Measurements from ENCODE around the gene PASK. TPM values are rescaled to one million over a fixed set of nuclear protein-coding genes. Genes with fewer than 3 reads are reported as not detected.
A peak's percentile ranks its signal among the peaks of the same experiment; 100 is the strongest.

The PASK gene
- total and polyA plus RNA-seq, 2 of the 4 experiments (the other 2 are of a cell fraction): 4.1 TPM

- Histone ChIP-seq H4K91ac (ENCODE audit: insufficient read depth, low read depth, low read length) (no peak overlapping the region), H3K23ac (ENCODE audit: low read depth, low read length) (no peak overlapping the region), H3K4me3 (ENCODE audit: insufficient read depth, low read depth, low read length) (no peak overlapping the region), H3K27me3 (ENCODE audit: control insufficient read depth, insufficient read depth, low read length) (peaks cover 17% of the 10 kb centered on the region), H3K56ac (ENCODE audit: extremely low read depth, insufficient read depth, low read length) (no peak overlapping the region), H3K9me1 (ENCODE audit: insufficient read depth, low read length) (no peaks in the 10 kb centered on the region), H3K9me3 (ENCODE audit: control insufficient read depth, insufficient read depth, low read length) (no peaks in the 10 kb centered on the region), H3K4me2 (ENCODE audit: low read depth, low read length) (no peak overlapping the region), H2BK15ac (ENCODE audit: low read depth, low read length) (no peak overlapping the region), H3K27ac (ENCODE audit: insufficient read depth, low read length) (no peak overlapping the region), H3K36me3 (ENCODE audit: control insufficient read depth, insufficient read depth, low read length) (no peaks in the 10 kb centered on the region), H3K14ac (replicated peaks; ENCODE audit: low read depth, low read length) (no peak overlapping the region), H2BK120ac (ENCODE audit: low read depth, low read length) (no peak overlapping the region), H3K18ac (ENCODE audit: low read depth, low read length) (no peak overlapping the region), H4K8ac (ENCODE audit: low read depth in 2 of 2, low read length in 2 of 2) (no peak overlapping the region), H3K4me1 (ENCODE audit: control insufficient read depth, insufficient read depth, low read length) (no peaks in the 10 kb centered on the region), H4K5ac (ENCODE audit: low read depth, low read length) (no peak overlapping the region), H2BK20ac (ENCODE audit: low read depth, low read length) (no peak overlapping the region), H2BK5ac (ENCODE audit: low read depth, low read length, poor library complexity, severe bottlenecking) (no peak overlapping the region), H4K20me1 (ENCODE audit: insufficient read depth, low read length) (no peaks in the 10 kb centered on the region), H2AK5ac (ENCODE audit: low read depth, low read length) (no peak overlapping the region), H3K9ac (ENCODE audit: low read depth, low read length) (no peak overlapping the region), H2AK9ac (replicated peaks; ENCODE audit: low read depth, low read length, poor library complexity) (no peak overlapping the region), H3K79me1 (ENCODE audit: low read depth in 1 of 2, low read length in 2 of 2) (no peaks in the 10 kb centered on the region), H3K4ac (ENCODE audit: low read depth, low read length) (no peak overlapping the region), H2AFZ (replicated peaks; ENCODE audit: low read length, poor library complexity) (peak overlapping the region; percentile 66)
- in situ Hi-C loops (cut with MboI; ENCODE audit: low sequenced_read_pairs): no loop called here
- no peak for DNase-seq
- dilution Hi-C loops (cut with HindIII; ENCODE audit: low sequenced_read_pairs, unreplicated experiment): no loop called here
- TF ChIP-seq ELK1 (IDR thresholded peaks at IDR 0.05; ENCODE audit: borderline replicate concordance, low read depth, low read length) (no peak), CEBPB (IDR thresholded peaks at IDR 0.05; ENCODE audit: low read depth, low read length) (no peak), RAD21 (IDR thresholded peaks at IDR 0.05; ENCODE audit: low read length) (no peak), CHD1 (IDR thresholded peaks at IDR 0.05; ENCODE audit: low read depth, low read length) (no peak), MAFK (IDR thresholded peaks at IDR 0.05; ENCODE audit: low read depth, low read length) (no peak), MAZ (IDR thresholded peaks at IDR 0.05; ENCODE audit: borderline replicate concordance, low read depth, low read length) (no peak), POLR2A (IDR thresholded peaks at IDR 0.05; ENCODE audit: low read depth, low read length) (no peak), FOS (IDR thresholded peaks at IDR 0.05; ENCODE audit: low read depth, low read length) (no peak), CTCF (conservative IDR thresholded peaks at IDR 0.05; ENCODE audit: low read depth, low read length) (no peak), MXI1 (IDR thresholded peaks at IDR 0.05; ENCODE audit: borderline replicate concordance, low read depth, low read length) (no peak)
- intact Hi-C loops (cut with micrococcal nuclease): no loop called here
- ChIA-PET CTCF (no interaction called here), POLR2A (ENCODE audit: unreplicated experiment) (no interaction called here)
- no TSS peak for BruUV-seq (replicated peaks)
- 62% methylated on average over 15 of the region's 27 CpGs; no CpG with 5 or more reads in 1 of the 2 experiments for WGBS, 2 experiments (ENCODE audit: extremely low coverage in 2 of 2, insufficient read length in 1 of 2)
- ATAC-seq (ENCODE audit: low read depth): no peak
Measured at GRCh38 chr2:241198381-241199279, 49.4 kb upstream of the PASK start.

Measured in IMR-90 (cell line).